Fibroblast of villous mesenchyme (primary cell): ENCODE results near the gene FKBP15. TPM values are rescaled to one million over a fixed set of nuclear protein-coding genes. Genes with fewer than 3 reads are reported as not detected.

Experiments
- DNase-seq: peaks from one replicate; pipeline ENCODE4 v3.0.0-alpha.2; 2010; ENCODE audit warnings: low read depth
- H3K4me3 ChIP-seq: 2 replicates; pipeline ENCODE4 v1.5.1; 2011; ENCODE audit warnings: low read depth, mild to moderate bottlenecking, low read length
- total RNA-seq: library from RNA; depleted of rRNA; stranded (reverse); fragments of >200 nt; gene quantifications from 2 replicates; pipeline ENCODE4 v1.2.3, GENCODE V29; 2012
- TF ChIP-seq, protein P1 (sequence below): IDR thresholded peaks from 2 replicates; pipeline ENCODE4 v1.5.1; 2012; ENCODE audit warnings: low read depth, mild to moderate bottlenecking, low read length; ENCODE audit not compliant: insufficient read depth

Gene FKBP15
- total RNA-seq, 1 donor: 25.9 TPM

DNA sequence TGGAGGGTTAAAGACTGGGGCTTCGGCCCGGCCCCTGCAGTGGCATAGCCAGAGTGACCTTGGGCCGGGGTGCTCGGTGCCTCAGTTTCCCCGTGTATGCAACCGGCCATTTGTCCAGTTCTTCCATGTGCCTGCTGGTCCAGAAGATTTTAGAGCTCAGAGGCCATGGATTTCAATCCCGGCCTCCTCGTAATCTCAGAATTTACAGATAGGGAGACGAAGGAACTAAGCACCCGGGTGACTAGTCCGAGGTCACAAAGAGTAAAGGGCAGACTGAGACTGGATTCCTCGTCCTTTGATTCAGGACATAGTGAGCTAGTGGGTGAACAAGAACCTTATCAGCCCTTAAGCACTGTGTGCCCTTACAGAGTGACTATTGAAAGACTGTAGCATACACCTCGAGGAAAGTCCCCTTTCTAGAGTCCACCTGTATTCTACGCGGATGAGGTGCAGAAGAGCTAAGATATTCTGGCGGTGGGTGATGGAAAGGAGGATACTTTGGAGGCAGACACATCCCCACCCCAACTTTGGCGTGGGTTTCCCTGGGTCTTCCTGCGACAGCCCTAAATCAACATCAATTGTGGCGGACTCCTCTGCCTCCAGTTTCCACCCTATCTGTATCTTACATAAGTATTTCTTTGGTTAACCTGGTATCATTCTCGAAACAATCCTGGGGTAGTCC lies 864 bp upstream of the FKBP15 start:
- peak overlapping the region; percentile 96 for H3K4me3 ChIP-seq
- TF ChIP-seq, protein P1, sequence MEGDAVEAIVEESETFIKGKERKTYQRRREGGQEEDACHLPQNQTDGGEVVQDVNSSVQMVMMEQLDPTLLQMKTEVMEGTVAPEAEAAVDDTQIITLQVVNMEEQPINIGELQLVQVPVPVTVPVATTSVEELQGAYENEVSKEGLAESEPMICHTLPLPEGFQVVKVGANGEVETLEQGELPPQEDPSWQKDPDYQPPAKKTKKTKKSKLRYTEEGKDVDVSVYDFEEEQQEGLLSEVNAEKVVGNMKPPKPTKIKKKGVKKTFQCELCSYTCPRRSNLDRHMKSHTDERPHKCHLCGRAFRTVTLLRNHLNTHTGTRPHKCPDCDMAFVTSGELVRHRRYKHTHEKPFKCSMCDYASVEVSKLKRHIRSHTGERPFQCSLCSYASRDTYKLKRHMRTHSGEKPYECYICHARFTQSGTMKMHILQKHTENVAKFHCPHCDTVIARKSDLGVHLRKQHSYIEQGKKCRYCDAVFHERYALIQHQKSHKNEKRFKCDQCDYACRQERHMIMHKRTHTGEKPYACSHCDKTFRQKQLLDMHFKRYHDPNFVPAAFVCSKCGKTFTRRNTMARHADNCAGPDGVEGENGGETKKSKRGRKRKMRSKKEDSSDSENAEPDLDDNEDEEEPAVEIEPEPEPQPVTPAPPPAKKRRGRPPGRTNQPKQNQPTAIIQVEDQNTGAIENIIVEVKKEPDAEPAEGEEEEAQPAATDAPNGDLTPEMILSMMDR: no peak
- no peak for DNase-seq

- peak overlapping the region; percentile 96 for H3K4me3 ChIP-seq
- TF ChIP-seq, protein P1: no peak
- DNase-seq: no peak
Measured at GRCh38 chr9:113220467-113221002, 542 bp downstream of the FKBP15 start.

DNA sequence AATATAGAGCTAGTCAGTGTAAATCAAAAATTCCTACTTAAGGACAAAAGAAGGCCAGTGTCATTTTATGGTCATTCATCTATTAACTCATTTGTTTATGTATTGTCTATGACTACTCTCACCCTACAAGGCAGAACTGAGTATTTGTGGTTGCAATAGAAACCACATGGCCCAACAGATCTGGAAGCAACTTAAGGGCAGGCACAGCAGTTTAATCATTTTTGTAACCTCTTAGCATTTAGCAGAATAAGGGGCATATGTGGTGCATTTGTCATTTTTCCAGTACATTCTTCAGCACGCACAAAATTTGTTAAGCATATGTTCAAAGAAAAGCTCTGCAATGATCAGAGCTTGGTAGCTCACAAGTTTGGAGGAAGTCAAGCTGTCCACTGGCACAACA lies 1.1 kb downstream of the FKBP15 start:
- DNase-seq: peak; percentile 76
- peak overlapping the region; percentile 96 for H3K4me3 ChIP-seq
- TF ChIP-seq, protein P1: no peak

- TF ChIP-seq, protein P1: no peak
- DNase-seq: no peak
- peak overlapping the region; percentile 96 for H3K4me3 ChIP-seq
Measured at GRCh38 chr9:113219186-113219936, 1.7 kb downstream of the FKBP15 start.

DNA sequence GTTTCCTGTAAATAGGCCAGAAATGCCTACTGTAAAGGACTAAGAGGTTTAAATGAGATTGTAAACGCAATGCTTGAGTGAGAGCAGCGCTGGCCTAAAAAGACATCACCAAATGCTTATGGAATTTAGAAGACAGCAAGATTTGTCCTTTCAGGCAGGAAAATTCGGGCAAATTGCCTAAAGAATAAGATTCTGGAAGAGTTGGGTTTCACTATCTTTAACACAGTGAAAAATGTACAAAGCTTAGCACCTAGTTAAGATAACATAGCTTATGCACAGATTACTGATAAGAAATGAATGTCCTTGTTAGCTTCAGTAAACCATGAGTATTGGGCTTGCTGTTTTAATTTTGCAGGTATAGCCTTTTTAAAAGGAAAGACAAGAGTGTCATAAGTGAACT lies 4.7 kb downstream of the FKBP15 start:
- DNase-seq: peak; percentile 52
- H3K4me3 ChIP-seq: no peak overlapping the region
- TF ChIP-seq, protein P1: no peak

- DNase-seq: peak; percentile 72
- TF ChIP-seq, protein P1: no peak
- no peak overlapping the region for H3K4me3 ChIP-seq
Measured at GRCh38 chr9:113215132-113215531, 5.9 kb downstream of the FKBP15 start.
